Measurements from ENCODE around the gene CPT1A.

The CPT1A gene

GRCh38 chr11:68831124-68831523 lies 10.6 kb downstream of the CPT1A start:
- TF ChIP-seq ZNF274 (IDR thresholded peaks at IDR 0.05; ENCODE audit: low read depth, low read length): no peak
- no peak overlapping the region for H3K4me3 ChIP-seq (ENCODE audit: low read length)

- H3K4me3 ChIP-seq (ENCODE audit: low read length): no peak overlapping the region
- no peak for TF ChIP-seq ZNF274 (IDR thresholded peaks at IDR 0.05; ENCODE audit: low read depth, low read length)
These were observed 12.1 kb downstream of the CPT1A start for GRCh38 chr11:68829581-68829980.

GRCh38 chr11:68828957-68829356 lies 12.8 kb downstream of the CPT1A start:
- no peak for TF ChIP-seq ZNF274 (IDR thresholded peaks at IDR 0.05; ENCODE audit: low read depth, low read length)
- no peak overlapping the region; the same call in 1 of the 2 replicates for H3K4me3 ChIP-seq (ENCODE audit: low read length)

- H3K4me3 ChIP-seq (ENCODE audit: low read length): no peak overlapping the region; the same call in 1 of the 2 replicates
These were observed 13.4 kb downstream of the CPT1A start for GRCh38 chr11:68828155-68828931.

GRCh38 chr11:68827733-68828132 lies 14.0 kb downstream of the CPT1A start:
- no peak overlapping the region for H3K4me3 ChIP-seq (ENCODE audit: low read length)
- no peak for TF ChIP-seq ZNF274 (IDR thresholded peaks at IDR 0.05; ENCODE audit: low read depth, low read length)

More at GRCh38 chr11:68828155-68828931, 13.4 kb downstream of the CPT1A start:
- no peak for TF ChIP-seq ZNF274 (IDR thresholded peaks at IDR 0.05; ENCODE audit: low read depth, low read length)

GRCh38 chr11:68826726-68827125 lies 15.0 kb downstream of the CPT1A start:
- TF ChIP-seq ZNF274 (IDR thresholded peaks at IDR 0.05; ENCODE audit: low read depth, low read length): no peak
- H3K4me3 ChIP-seq (ENCODE audit: low read length): no peak overlapping the region

- TF ChIP-seq ZNF274 (IDR thresholded peaks at IDR 0.05; ENCODE audit: low read depth, low read length): no peak
- H3K4me3 ChIP-seq (ENCODE audit: low read length): no peak overlapping the region
These were observed 16.1 kb downstream of the CPT1A start for GRCh38 chr11:68825571-68825970.

- TF ChIP-seq ZNF274 (IDR thresholded peaks at IDR 0.05; ENCODE audit: low read depth, low read length): no peak
- no peak overlapping the region for H3K4me3 ChIP-seq (ENCODE audit: low read length)
These were observed 19.2 kb downstream of the CPT1A start for GRCh38 chr11:68822546-68822945.

GRCh38 chr11:68821670-68822069 lies 20.0 kb downstream of the CPT1A start:
- TF ChIP-seq ZNF274 (IDR thresholded peaks at IDR 0.05; ENCODE audit: low read depth, low read length): no peak
- no peak overlapping the region for H3K4me3 ChIP-seq (ENCODE audit: low read length)

GRCh38 chr11:68819362-68819761 lies 22.4 kb downstream of the CPT1A start:
- no peak overlapping the region for H3K4me3 ChIP-seq (ENCODE audit: low read length)
- no peak for TF ChIP-seq ZNF274 (IDR thresholded peaks at IDR 0.05; ENCODE audit: low read depth, low read length)

GRCh38 chr11:68818181-68818580 lies 23.5 kb downstream of the CPT1A start:
- no peak overlapping the region for H3K4me3 ChIP-seq (ENCODE audit: low read length)
- no peak for TF ChIP-seq ZNF274 (IDR thresholded peaks at IDR 0.05; ENCODE audit: low read depth, low read length)

GRCh38 chr11:68817554-68817953 lies 24.2 kb downstream of the CPT1A start:
- H3K4me3 ChIP-seq (ENCODE audit: low read length): no peak overlapping the region
- no peak for TF ChIP-seq ZNF274 (IDR thresholded peaks at IDR 0.05; ENCODE audit: low read depth, low read length)

- no peak overlapping the region for H3K4me3 ChIP-seq (ENCODE audit: low read length)
- TF ChIP-seq ZNF274 (IDR thresholded peaks at IDR 0.05; ENCODE audit: low read depth, low read length): no peak
These were observed 24.7 kb downstream of the CPT1A start for GRCh38 chr11:68816917-68817419.

GRCh38 chr11:68816251-68816776 lies 25.4 kb downstream of the CPT1A start:
- no peak overlapping the region for H3K4me3 ChIP-seq (ENCODE audit: low read length)
- no peak for TF ChIP-seq ZNF274 (IDR thresholded peaks at IDR 0.05; ENCODE audit: low read depth, low read length)

GRCh38 chr11:68813773-68814172 lies 27.9 kb downstream of the CPT1A start:
- TF ChIP-seq ZNF274 (IDR thresholded peaks at IDR 0.05; ENCODE audit: low read depth, low read length): no peak
- H3K4me3 ChIP-seq (ENCODE audit: low read length): no peak overlapping the region
